HUES6 (cell line): Measurements from ENCODE around the gene OR5B2.

Source experiments
- H3K27ac ChIP-seq: 2 replicates; pipeline ENCODE4 v1.7.0; 2013; ENCODE audit warnings: low read depth, mild to moderate bottlenecking, low read length, inconsistent platforms
- H3K27me3 ChIP-seq: 2 replicates; pipeline ENCODE4 v1.6.1; 2013; ENCODE audit warnings: low read length; ENCODE audit not compliant: control insufficient read depth, insufficient read depth
- H3K36me3 ChIP-seq: 2 replicates; pipeline ENCODE4 v1.6.1; 2013; ENCODE audit warnings: low read length; ENCODE audit not compliant: control insufficient read depth, insufficient read depth
- H3K4me1 ChIP-seq: 2 replicates; pipeline ENCODE4 v1.6.1; 2013; ENCODE audit warnings: low read length; ENCODE audit not compliant: control insufficient read depth, insufficient read depth
- H3K4me3 ChIP-seq: 2 replicates; pipeline ENCODE4 v1.5.1; 2013; ENCODE audit warnings: low read depth, low read length
- H3K9ac ChIP-seq: one replicate; pipeline ENCODE4 v1.6.1; 2013; ENCODE audit warnings: mild to moderate bottlenecking, low read length
- H3K9me3 ChIP-seq: 2 replicates; pipeline ENCODE4 v1.6.1; 2013; ENCODE audit warnings: low read depth, low read length; ENCODE audit not compliant: control insufficient read depth, insufficient read depth

OR5B2 gene

DNA sequence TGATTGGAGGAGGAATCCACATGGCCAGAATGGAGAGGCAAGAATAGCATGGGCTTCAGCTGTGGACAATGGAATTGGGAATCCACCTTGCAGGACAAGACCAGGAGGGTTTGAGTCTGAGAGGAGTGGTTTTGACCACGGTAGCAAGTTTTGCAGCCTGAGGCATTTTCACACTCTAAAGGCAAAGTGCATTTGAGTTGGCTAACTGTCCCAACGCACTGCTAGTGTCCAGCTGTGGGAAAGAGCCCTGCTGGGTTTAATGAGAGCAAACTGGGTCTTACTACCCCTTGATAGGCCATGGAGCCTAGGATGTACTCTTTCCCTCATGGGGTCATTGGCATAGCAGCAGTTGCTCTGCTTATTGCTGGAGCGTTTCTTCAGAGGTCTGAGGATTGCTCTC, at the start of gene OR5B2:
Gene OR5B2, minus strand, starts transcription at position 101 of the 400 bp plus-strand sequence. CDS start 4,860 bp downstream, outside the sequence.
- Histone ChIP-seq H3K4me1 (peaks cover 12% of the 10 kb centered on the region), H3K27ac (no peak within 1 kb of the TSS), H3K9me3 (no peaks in the 10 kb centered on the region), H3K36me3 (no peaks in the 10 kb centered on the region), H3K4me3 (no peak within 1 kb of the TSS), H3K27me3 (no peaks in the 10 kb centered on the region), H3K9ac (no peak within 1 kb of the TSS)

DNA sequence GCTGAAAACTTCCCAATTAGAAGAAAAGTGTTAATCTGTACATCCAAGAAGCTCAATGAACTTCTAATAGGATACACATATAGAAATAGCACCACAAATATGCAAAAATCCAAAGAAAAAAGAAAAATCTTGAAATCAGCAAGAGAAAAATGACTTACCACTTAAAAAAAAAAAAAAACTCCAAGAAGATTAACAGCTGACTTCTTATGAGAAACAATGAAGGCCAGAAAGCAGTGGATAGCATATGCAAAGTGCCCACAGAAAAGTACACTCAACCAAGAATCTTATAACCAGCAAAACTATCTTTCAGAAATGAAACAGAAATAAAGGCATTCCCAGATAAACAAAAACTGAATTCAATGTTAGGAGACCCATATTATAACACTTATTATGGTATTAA, 44.0 kb upstream of the OR5B2 start:
- no peaks in the 10 kb centered on the region for H3K27me3 ChIP-seq
- H3K9me3 ChIP-seq = peaks cover 21% of the 10 kb centered on the region
- H3K27ac ChIP-seq = no peak overlapping the region

DNA sequence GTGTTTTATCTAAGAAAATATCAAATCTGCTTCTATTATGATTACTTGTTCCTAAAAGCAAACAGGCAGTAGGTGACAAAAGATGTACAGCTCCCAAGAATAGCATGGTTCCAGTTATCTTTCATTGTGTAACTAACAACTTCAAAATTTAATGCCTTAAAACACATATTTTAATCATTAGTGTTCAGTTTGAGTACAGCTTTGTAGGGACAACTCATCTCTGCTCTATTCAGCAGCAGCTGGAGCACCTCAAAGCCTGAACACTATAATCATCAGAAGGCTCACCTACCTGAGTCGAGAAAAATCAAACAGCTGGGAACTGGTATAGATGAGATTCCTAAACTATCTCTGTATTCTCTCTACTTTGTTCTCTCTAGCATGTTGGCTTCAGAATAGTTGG, 38.4 kb upstream of the OR5B2 start:
- H3K27ac ChIP-seq = no peak overlapping the region
- no peak overlapping the region for H3K9ac ChIP-seq
- H3K27me3 ChIP-seq = no peaks in the 10 kb centered on the region
- H3K9me3 ChIP-seq = peaks cover 10% of the 10 kb centered on the region
- no peaks in the 10 kb centered on the region for H3K36me3 ChIP-seq
- H3K4me1 ChIP-seq = no peaks in the 10 kb centered on the region
- no peak overlapping the region for H3K4me3 ChIP-seq

More for the DNA sequence above, 44.0 kb upstream of the OR5B2 start:
- Histone ChIP-seq H3K4me1 (no peaks in the 10 kb centered on the region), H3K9ac (no peak overlapping the region), H3K4me3 (no peak overlapping the region), H3K36me3 (no peaks in the 10 kb centered on the region)

DNA sequence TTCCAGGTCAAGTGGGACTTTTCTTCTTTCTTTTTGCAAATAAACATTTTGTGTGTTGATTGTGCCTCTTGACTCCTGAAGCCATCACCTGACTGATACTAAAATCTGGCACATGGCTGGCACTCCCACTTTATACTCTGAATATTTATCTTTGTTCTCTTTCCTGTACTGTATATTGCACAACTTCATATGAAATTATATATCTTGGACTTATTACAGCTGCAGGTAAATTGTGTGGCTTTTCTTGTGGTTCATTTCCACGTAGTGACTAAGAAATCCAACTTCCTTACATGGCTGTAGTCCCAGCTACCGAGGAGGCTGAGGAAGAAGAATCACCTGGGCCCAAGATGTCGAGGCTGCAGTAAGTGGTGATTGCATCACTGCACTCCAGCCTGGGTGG, 37.8 kb upstream of the OR5B2 start:
- Histone ChIP-seq H3K27me3 (no peaks in the 10 kb centered on the region), H3K4me1 (no peaks in the 10 kb centered on the region), H3K36me3 (no peaks in the 10 kb centered on the region), H3K9me3 (peaks cover 6% of the 10 kb centered on the region; the same call in 1 of the 2 replicates), H3K4me3 (no peak overlapping the region), H3K9ac (no peak overlapping the region), H3K27ac (no peak overlapping the region)

DNA sequence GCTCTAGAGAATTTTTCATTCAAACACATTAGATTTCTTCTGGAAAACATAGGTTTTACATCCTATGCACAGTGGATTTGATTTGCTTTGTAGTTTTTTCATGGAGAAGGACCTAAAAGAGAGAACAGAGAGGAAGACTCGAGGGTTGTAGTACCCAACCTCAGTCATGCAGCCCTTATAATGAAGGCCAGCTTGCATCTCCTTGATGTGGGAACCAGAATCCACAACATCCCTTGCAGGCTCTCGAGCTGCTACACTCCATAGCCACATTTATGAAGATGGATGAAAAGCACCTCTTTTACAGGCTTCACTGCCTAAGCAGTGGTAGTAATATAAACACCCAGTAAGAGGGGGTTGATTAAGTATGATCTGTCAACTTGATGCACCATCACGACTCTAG, 23.7 kb upstream of the OR5B2 start:
- Histone ChIP-seq H3K4me1 (no peaks in the 10 kb centered on the region), H3K36me3 (no peaks in the 10 kb centered on the region), H3K27ac (no peak overlapping the region), H3K9me3 (no peaks in the 10 kb centered on the region), H3K27me3 (no peaks in the 10 kb centered on the region), H3K4me3 (no peak overlapping the region), H3K9ac (no peak overlapping the region)

DNA sequence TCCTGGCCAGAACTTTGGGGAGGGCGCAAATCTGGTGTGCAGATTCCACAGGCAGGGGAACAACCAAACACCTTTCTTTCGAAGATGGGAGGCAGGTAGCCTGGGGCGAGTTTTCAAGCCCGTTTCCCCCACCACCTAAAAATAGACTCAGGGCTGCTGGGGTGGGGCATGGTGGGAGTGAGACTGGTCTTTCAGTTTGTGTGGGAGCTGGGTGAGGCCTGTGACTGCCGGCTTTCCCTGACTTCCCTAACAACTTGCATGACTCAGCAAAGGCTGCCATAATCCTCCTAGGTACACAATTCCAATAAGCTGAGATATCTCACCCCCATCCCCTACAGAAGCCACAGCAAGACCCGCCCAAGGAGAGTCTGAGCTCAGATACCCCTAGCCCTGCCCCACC, 18.4 kb upstream of the OR5B2 start:
- peaks cover 8% of the 10 kb centered on the region; the same call in 1 of the 2 replicates for H3K9me3 ChIP-seq
- H3K27me3 ChIP-seq = no peaks in the 10 kb centered on the region
- no peak overlapping the region for H3K27ac ChIP-seq
- H3K9ac ChIP-seq = no peak overlapping the region
- H3K4me3 ChIP-seq = no peak overlapping the region
- H3K4me1 ChIP-seq = no peaks in the 10 kb centered on the region
- H3K36me3 ChIP-seq = no peaks in the 10 kb centered on the region

DNA sequence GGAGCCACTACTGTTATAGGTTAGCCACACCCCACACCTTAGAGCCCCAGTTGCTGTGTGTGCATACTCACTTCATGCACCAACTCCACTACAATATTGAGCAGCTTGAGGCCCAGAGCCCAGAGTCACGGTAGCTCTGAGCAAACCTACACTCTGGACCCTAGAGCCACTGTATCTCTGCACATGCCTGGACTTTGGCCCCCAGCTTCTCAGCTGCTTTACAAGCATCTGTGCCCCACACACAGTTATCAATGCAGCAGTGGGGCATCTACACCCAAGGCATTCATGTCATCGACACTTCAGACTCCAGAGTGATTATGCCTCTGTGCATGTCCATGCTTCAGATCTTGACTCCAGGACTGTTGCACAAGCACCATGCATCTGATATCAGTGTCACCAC, 16.4 kb upstream of the OR5B2 start:
- Histone ChIP-seq H3K4me1 (no peaks in the 10 kb centered on the region), H3K9ac (no peak overlapping the region), H3K36me3 (no peaks in the 10 kb centered on the region), H3K27me3 (no peaks in the 10 kb centered on the region), H3K9me3 (peaks cover 8% of the 10 kb centered on the region; the same call in 1 of the 2 replicates), H3K27ac (no peak overlapping the region), H3K4me3 (no peak overlapping the region)

DNA sequence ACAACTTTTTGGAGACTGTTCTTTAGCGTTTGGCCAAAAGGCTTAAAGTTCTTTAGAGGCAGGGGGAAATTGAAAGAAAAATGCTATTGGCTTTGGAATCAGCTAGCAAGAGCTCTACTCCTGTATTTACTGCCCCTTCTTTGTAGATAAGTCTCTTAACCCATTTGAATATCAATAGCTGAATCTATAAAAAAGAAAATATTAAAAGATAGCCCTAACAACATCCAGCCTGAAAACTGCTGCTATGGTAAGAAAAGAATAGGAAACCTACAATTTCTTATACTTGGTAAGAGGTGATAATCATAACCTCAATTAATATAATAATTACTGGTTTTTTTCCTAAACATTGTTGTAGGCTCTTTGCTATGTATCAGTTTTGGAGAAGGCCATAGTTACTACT, 14.2 kb upstream of the OR5B2 start, which contains the start of gene OR5B12:
Gene OR5B12, minus strand, starts transcription at position 101 of the 400 bp plus-strand sequence. CDS start 2,085 bp downstream, outside the sequence.
- no peak within 1 kb of the TSS for H3K9ac ChIP-seq
- no peaks in the 10 kb centered on the region for H3K4me1 ChIP-seq
- no peak within 1 kb of the TSS for H3K4me3 ChIP-seq
- H3K36me3 ChIP-seq = no peaks in the 10 kb centered on the region
- no peak within 1 kb of the TSS for H3K27ac ChIP-seq
- H3K9me3 ChIP-seq = peaks cover 8% of the 10 kb centered on the region; the same call in 1 of the 2 replicates
- no peaks in the 10 kb centered on the region for H3K27me3 ChIP-seq

DNA sequence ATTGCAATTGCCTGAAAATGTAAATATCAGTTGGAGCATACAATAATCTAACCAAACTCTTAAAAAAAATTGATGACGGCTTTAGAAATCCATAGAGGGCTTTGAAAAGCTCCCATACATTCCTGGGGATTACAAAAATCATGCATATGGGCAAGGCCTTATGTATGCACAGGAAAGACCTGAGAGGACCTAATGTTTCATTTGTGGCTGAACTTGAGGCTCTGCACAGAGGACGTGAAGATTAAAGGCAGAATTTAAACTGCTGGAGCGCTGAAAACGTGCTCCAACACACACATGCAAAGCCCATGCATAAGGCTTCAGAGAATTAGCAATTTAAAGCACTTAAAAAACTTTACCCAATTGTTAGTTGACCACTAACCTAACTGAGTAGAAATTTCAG, 10.6 kb upstream of the OR5B2 start:
- H3K4me3 ChIP-seq = no peak overlapping the region
- no peak overlapping the region for H3K9ac ChIP-seq
- no peaks in the 10 kb centered on the region for H3K9me3 ChIP-seq
- no peaks in the 10 kb centered on the region for H3K4me1 ChIP-seq
- no peak overlapping the region for H3K27ac ChIP-seq
- H3K36me3 ChIP-seq = no peaks in the 10 kb centered on the region
- H3K27me3 ChIP-seq = no peaks in the 10 kb centered on the region

DNA sequence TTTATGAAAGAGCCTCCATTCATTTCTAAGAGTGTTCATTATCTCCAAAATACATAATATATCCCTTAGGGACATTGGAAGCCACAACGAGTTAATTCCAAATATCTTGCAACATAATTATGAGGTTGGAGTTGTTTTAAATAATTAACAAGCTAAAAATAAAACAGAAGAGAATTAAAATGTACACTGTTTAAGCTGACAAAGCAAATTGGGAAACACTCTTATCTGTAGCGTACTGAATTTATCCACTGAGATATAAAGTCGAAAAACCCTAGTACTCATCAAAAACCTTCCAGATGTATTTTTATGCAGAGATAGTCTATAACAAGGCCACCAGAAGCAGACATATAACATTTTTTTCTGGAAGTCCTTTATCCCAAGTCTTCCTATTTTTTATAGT, 6.3 kb upstream of the OR5B2 start:
- Histone ChIP-seq H3K27me3 (no peaks in the 10 kb centered on the region), H3K27ac (no peak overlapping the region), H3K36me3 (no peaks in the 10 kb centered on the region), H3K4me3 (no peak overlapping the region), H3K4me1 (no peaks in the 10 kb centered on the region), H3K9ac (no peak overlapping the region), H3K9me3 (no peaks in the 10 kb centered on the region)

DNA sequence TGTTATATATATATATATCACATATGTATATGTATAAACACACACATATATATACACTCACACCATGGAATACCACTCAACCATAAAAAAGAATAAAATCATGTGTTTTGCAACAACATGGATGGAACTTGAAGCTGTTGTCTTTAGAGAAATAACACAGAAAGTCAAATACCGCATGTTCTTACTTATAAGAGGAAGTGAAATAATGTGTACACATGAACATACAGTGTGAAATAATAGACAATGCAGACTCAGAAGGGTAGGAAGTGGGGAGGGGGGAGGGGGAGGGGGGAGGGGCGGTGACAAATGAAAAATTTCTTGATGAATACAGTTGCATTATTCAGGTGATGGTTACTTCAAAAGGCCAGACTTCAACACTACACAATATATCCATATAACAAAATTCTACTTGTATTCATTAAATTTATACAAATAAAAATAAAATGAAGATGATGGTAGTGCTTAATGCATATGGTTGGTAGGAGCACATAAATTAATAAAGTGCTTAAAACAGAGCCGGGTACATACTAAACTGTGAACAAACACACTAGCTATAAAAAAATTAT, 5.8 kb upstream of the OR5B2 start:
- Histone ChIP-seq H3K9ac (no peak overlapping the region), H3K9me3 (no peaks in the 10 kb centered on the region), H3K36me3 (no peaks in the 10 kb centered on the region), H3K4me1 (no peaks in the 10 kb centered on the region), H3K4me3 (no peak overlapping the region), H3K27me3 (no peaks in the 10 kb centered on the region), H3K27ac (no peak overlapping the region)
